GM12875 (cell line): Measurements from ENCODE around the gene SEC63.
"Not testable (repeated sequence)": the region's sequence is repeated elsewhere in the genome, so short reads cannot be mapped to it uniquely, and the experiment has no call there.

ENCODE experiments used
- H3K4me3 ChIP-seq: one replicate; pipeline ENCODE4 v1.5.1; 2011; ENCODE audit warnings: low read depth, low read length, control low read depth
- TF ChIP-seq, protein P1 (sequence below): IDR thresholded peaks from 2 replicates; pipeline ENCODE4 v1.5.1; 2011; ENCODE audit warnings: low read depth, mild to moderate bottlenecking, control low read depth, inconsistent platforms, low read length, moderate library complexity, borderline replicate concordance; ENCODE audit not compliant: insufficient read depth

SEC63 gene

DNA sequence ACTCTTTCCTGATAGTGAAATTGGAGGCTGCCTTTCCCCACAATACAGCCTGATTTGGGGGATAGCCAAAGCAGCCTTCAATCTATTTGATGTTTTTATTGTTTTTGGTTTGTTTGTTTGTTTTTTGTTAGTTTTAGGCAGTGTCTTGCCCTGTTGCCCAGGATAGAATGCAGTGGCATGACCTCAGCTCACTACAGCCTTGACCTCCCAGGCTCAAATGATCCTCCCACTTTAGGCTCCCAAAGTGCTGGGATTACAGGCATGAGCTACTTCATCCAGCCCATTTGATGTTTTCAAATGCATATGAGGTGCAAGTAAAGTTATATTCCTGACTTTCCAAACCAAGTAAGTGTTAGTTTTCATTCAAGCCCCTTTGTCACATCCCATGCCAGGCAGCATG is 41.3 kb upstream of the SEC63 start:
- H3K4me3 ChIP-seq: no peak overlapping the region
- TF ChIP-seq, protein P1, sequence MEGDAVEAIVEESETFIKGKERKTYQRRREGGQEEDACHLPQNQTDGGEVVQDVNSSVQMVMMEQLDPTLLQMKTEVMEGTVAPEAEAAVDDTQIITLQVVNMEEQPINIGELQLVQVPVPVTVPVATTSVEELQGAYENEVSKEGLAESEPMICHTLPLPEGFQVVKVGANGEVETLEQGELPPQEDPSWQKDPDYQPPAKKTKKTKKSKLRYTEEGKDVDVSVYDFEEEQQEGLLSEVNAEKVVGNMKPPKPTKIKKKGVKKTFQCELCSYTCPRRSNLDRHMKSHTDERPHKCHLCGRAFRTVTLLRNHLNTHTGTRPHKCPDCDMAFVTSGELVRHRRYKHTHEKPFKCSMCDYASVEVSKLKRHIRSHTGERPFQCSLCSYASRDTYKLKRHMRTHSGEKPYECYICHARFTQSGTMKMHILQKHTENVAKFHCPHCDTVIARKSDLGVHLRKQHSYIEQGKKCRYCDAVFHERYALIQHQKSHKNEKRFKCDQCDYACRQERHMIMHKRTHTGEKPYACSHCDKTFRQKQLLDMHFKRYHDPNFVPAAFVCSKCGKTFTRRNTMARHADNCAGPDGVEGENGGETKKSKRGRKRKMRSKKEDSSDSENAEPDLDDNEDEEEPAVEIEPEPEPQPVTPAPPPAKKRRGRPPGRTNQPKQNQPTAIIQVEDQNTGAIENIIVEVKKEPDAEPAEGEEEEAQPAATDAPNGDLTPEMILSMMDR: no peak

DNA sequence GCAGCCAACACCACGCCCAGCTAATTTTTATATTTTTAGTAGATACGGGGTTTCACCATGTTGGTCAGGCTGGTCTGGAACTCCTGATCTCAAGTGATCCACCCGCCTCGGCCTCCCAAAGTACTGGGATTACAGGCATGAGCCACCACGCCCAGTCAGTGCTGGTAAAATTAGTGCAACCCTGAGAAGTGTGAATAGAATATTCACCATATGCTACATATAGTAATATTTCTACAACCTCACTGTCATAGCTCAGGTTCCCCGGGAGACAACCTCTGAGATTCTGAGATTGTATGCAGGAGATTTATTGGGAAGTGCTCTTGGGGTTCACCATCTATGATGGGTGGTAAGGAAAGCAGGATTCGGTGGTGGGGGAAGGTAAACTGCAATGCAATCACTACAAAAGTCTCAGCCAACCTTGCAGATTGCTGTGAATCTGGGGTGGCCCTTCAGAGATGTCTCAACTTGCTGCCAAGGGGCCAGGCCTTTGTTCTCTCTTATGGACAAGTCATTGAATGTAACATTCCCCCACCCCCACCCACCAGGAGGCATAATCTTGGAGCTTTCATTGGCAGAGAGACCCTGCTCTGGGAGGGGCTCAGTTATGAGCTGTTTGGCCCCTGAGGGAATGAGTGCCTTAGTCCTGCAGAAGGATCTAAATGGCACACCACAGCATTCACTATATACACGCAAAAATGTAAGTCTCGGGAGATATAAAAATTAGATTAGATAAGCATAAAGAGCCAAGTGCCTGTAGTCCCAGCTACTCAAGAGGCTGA is 34.0 kb upstream of the SEC63 start:
- no peak overlapping the region for H3K4me3 ChIP-seq
- TF ChIP-seq, protein P1: no peak

GRCh38 chr6:107991061-107991460 is 33.1 kb upstream of the SEC63 start:
- TF ChIP-seq, protein P1: no peak
- no peak overlapping the region for H3K4me3 ChIP-seq

GRCh38 chr6:107990587-107990986 is 32.6 kb upstream of the SEC63 start:
- H3K4me3 ChIP-seq: not testable (repeated sequence)

- TF ChIP-seq, protein P1: no peak
- no peak overlapping the region for H3K4me3 ChIP-seq
These were observed 31.4 kb upstream of the SEC63 start for GRCh38 chr6:107989166-107990094.

DNA sequence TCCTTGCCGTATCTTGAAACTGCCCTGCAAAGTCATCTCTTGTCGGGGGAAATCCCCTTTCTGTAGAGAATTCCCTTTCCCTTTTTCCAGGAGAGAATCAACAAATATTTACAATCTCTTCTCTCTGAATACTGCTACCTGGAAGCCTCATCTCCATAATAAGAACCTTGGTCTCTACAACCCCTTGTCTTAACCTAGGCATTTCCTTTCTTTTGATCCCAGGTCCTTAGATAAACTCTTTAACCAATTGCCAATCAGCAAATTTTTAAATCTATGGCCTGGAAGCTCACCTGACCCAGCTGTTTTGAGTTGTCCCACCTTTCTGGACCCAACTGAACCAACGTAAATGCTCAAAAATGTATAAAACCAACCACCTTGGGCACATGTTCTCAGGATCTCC is 30.6 kb upstream of the SEC63 start:
- H3K4me3 ChIP-seq: no peak overlapping the region
- TF ChIP-seq, protein P1: no peak

DNA sequence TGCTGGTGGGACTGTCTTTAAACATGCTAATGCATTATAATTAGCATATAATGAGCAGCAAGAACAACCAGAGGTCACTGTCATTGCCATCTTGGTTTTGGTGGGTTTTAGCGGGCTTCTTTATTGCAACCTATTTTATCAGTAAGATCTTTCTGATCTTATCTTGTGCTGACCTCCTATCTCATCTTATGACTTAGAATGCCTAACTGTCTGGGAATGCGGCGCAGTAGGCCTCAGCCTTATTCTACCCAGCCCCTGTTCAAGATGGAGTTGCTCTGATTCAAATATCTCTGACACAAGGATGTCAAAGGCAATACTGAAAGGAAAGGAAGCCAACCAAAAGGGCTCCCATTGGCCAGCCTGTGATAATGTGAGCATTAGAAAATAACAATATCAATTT is 29.8 kb upstream of the SEC63 start:
- TF ChIP-seq, protein P1: no peak
- H3K4me3 ChIP-seq: no peak overlapping the region
